ENCODE data around the gene ACSM6.
A peak's percentile ranks its signal among the peaks of the same experiment; 100 is the strongest.
"Not testable (repeated sequence)": the region's sequence is repeated elsewhere in the genome, so short reads cannot be mapped to it uniquely, and the experiment has no call there.

Gene ACSM6

GRCh38 chr10:95214793-95215192, 20.8 kb downstream of the ACSM6 start:
- DNase-seq (ENCODE audit: low read depth in 2 of 2), result no peak

GRCh38 chr10:95217476-95217875, 23.4 kb downstream of the ACSM6 start:
- DNase-seq (ENCODE audit: low read depth in 2 of 2), result no peak

GRCh38 chr10:95220539-95220938, 26.5 kb downstream of the ACSM6 start:
- DNase-seq (ENCODE audit: low read depth in 2 of 2), result no peak

- DNase-seq (ENCODE audit: low read depth in 2 of 2), result no peak
Observed at GRCh38 chr10:95221124-95221523, 27.1 kb downstream of the ACSM6 start.

- no peak for DNase-seq (ENCODE audit: low read depth in 2 of 2)
Observed at GRCh38 chr10:95225136-95225535, 31.1 kb downstream of the ACSM6 start.

- DNase-seq (ENCODE audit: low read depth in 2 of 2), result not testable (repeated sequence)
Observed at GRCh38 chr10:95228934-95229723, 35.1 kb downstream of the ACSM6 start.

- DNase-seq (ENCODE audit: low read depth in 2 of 2), result no peak
Observed at GRCh38 chr10:95229724-95230627, 35.9 kb downstream of the ACSM6 start.

GRCh38 chr10:95230677-95231586, 36.9 kb downstream of the ACSM6 start:
- DNase-seq (ENCODE audit: low read depth in 2 of 2), result peak in 1 of 2 donors; percentile 15

- DNase-seq (ENCODE audit: low read depth in 2 of 2), result no peak
Observed at GRCh38 chr10:95233377-95234034, 39.5 kb downstream of the ACSM6 start.

- no peak for DNase-seq (ENCODE audit: low read depth in 2 of 2)
Observed at GRCh38 chr10:95234951-95235350, 40.9 kb downstream of the ACSM6 start.

- DNase-seq (ENCODE audit: low read depth in 2 of 2), result no peak
Observed at GRCh38 chr10:95235676-95236067, 41.6 kb downstream of the ACSM6 start.

GRCh38 chr10:95236068-95236903, 42.2 kb downstream of the ACSM6 start:
- DNase-seq (ENCODE audit: low read depth in 2 of 2), result no peak

GRCh38 chr10:95237376-95238170, 43.5 kb downstream of the ACSM6 start:
- no peak for DNase-seq (ENCODE audit: low read depth in 2 of 2)

GRCh38 chr10:95240096-95240495, 46.1 kb downstream of the ACSM6 start:
- not testable (repeated sequence) for DNase-seq (ENCODE audit: low read depth in 2 of 2)

GRCh38 chr10:95240811-95241210, 46.8 kb downstream of the ACSM6 start:
- DNase-seq (ENCODE audit: low read depth in 2 of 2), result no peak

- no peak for DNase-seq (ENCODE audit: low read depth in 2 of 2)
Observed at GRCh38 chr10:95241533-95241932, 47.5 kb downstream of the ACSM6 start.

GRCh38 chr10:95242581-95243317, 48.7 kb downstream of the ACSM6 start:
- DNase-seq (ENCODE audit: low read depth in 2 of 2), result no peak

- DNase-seq (ENCODE audit: low read depth in 2 of 2), result no peak
Observed at GRCh38 chr10:95243318-95243617, 49.2 kb downstream of the ACSM6 start.

GRCh38 chr10:95244152-95244551, 50.1 kb downstream of the ACSM6 start:
- DNase-seq (ENCODE audit: low read depth in 2 of 2), result no peak
